ENCODE data around the gene PIP5K1B. TPM values are rescaled to one million over a fixed set of nuclear protein-coding genes. Genes with fewer than 3 reads are reported as not detected.

PIP5K1B gene
- polyA plus RNA-seq, 1 donor (not counting 4 experiments of a cell fraction or from before 2014, with no cell fraction given) = not detected

DNA sequence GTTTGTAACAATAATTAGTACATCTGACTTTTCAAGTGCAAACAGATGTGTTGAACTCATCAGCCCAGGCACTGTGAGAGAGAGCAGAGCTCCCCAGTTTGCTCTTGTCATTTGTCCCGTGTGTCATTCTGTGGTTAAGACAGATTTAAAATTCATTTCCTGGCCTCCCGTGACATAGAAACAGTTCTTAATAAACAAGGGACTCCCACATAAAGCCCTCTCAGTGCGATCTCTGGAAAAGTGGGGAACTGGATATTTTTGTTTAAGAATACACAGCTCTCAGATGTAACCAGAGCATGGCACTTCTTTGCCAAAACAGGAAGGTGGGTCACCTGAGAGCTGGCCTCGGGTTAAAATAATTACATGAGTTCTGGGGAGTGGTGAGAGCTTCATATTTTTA lies 250.3 kb downstream of the PIP5K1B start:
- Histone ChIP-seq H3K79me2 (ENCODE audit: control insufficient read depth, insufficient read depth, low read length) (no peaks in the 10 kb centered on the region), H3K4me1 (ENCODE audit: control insufficient read depth, extremely low read depth, insufficient read depth, low read length) (no peaks in the 10 kb centered on the region), H3K27ac (ENCODE audit: control insufficient read depth, insufficient read depth, low read length) (no peak overlapping the region), H3K4me3 (ENCODE audit: control insufficient read depth in 2 of 3, extremely low read depth in 1 of 3, insufficient read depth in 2 of 3, low read depth in 1 of 3, low read length in 3 of 3) (no peak overlapping the region), H3K36me3 (ENCODE audit: control insufficient read depth in 2 of 2, extremely low read depth in 1 of 2, insufficient read depth in 2 of 2, low read length in 2 of 2) (no peaks in the 10 kb centered on the region), H3K9ac (ENCODE audit: control insufficient read depth, extremely low read depth, insufficient read depth, low read length) (no peak overlapping the region), H4K20me1 (ENCODE audit: control insufficient read depth, extremely low read depth, insufficient read depth, low read length) (no peaks in the 10 kb centered on the region), H3K9me3 (ENCODE audit: control insufficient read depth, low read depth, low read length) (no peaks in the 10 kb centered on the region), H3K27me3 (ENCODE audit: control insufficient read depth, extremely low read depth, insufficient read depth, low read length) (no peaks in the 10 kb centered on the region), H2AFZ (ENCODE audit: control insufficient read depth, low read length) (no peak overlapping the region), H3K9me1 (ENCODE audit: control insufficient read depth, extremely low read depth, insufficient read depth, low read length) (no peaks in the 10 kb centered on the region), H3K4me2 (ENCODE audit: control insufficient read depth, extremely low read depth, insufficient read depth, low read depth, low read length) (no peak overlapping the region)
- FAIRE-seq (no peak), DNase-seq (ENCODE audit: low read depth, low spot score) (no peak)
- TF ChIP-seq, protein P1, sequence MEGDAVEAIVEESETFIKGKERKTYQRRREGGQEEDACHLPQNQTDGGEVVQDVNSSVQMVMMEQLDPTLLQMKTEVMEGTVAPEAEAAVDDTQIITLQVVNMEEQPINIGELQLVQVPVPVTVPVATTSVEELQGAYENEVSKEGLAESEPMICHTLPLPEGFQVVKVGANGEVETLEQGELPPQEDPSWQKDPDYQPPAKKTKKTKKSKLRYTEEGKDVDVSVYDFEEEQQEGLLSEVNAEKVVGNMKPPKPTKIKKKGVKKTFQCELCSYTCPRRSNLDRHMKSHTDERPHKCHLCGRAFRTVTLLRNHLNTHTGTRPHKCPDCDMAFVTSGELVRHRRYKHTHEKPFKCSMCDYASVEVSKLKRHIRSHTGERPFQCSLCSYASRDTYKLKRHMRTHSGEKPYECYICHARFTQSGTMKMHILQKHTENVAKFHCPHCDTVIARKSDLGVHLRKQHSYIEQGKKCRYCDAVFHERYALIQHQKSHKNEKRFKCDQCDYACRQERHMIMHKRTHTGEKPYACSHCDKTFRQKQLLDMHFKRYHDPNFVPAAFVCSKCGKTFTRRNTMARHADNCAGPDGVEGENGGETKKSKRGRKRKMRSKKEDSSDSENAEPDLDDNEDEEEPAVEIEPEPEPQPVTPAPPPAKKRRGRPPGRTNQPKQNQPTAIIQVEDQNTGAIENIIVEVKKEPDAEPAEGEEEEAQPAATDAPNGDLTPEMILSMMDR (optimal IDR thresholded peaks at IDR 0.05 in 1 of 3, IDR thresholded peaks at IDR 0.05 in 1 of 3, conservative IDR thresholded peaks at IDR 0.05 in 1 of 3; ENCODE audit: extremely low read depth in 1 of 3, insufficient read depth in 2 of 3, low read length in 3 of 3) = no peak
- TF ChIP-seq EZH2 (IDR thresholded peaks at IDR 0.05; ENCODE audit: low read length) = no peak
- dilution Hi-C loops (cut with MboI; ENCODE audit: extremely low pct_ligation_motif_present, low sequenced_read_pairs) = no loop called here

DNA sequence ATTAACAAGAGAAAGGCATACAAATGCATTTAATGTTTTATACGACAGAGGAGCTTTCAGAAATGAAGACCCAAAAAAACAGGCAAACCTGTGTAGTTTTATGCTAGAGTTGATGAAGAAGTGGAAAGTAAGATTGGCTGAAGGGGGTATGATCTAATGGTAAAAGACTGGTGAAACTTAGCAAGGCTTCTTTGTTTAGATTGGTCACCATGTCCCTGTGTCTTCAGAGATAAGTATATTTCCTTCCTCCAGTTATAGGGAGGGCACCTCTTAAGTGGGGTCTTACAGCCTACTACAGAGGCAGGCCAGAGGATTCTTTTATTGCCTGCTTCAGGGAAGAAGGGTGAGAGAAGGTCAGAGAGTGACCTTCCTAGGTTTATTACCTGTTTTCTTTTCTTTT lies 252.4 kb downstream of the PIP5K1B start:
- H3K4me2 ChIP-seq (ENCODE audit: control insufficient read depth, extremely low read depth, insufficient read depth, low read depth, low read length) = no peak overlapping the region
- H3K9me1 ChIP-seq (ENCODE audit: control insufficient read depth, extremely low read depth, insufficient read depth, low read length) = no peaks in the 10 kb centered on the region
- H4K20me1 ChIP-seq (ENCODE audit: control insufficient read depth, extremely low read depth, insufficient read depth, low read length) = no peaks in the 10 kb centered on the region
- TF ChIP-seq, protein P1 (optimal IDR thresholded peaks at IDR 0.05 in 1 of 3, IDR thresholded peaks at IDR 0.05 in 1 of 3, conservative IDR thresholded peaks at IDR 0.05 in 1 of 3; ENCODE audit: extremely low read depth in 1 of 3, insufficient read depth in 2 of 3, low read length in 3 of 3) = no peak
- TF ChIP-seq EZH2 (IDR thresholded peaks at IDR 0.05; ENCODE audit: low read length) = no peak
- H2AFZ ChIP-seq (ENCODE audit: control insufficient read depth, low read length) = no peak overlapping the region
- FAIRE-seq = no peak
- dilution Hi-C loops (cut with MboI; ENCODE audit: extremely low pct_ligation_motif_present, low sequenced_read_pairs) = no loop called here
- no peaks in the 10 kb centered on the region for H3K79me2 ChIP-seq (ENCODE audit: control insufficient read depth, insufficient read depth, low read length)
- DNase-seq (ENCODE audit: low read depth, low spot score) = no peak
- no peak overlapping the region for H3K27ac ChIP-seq (ENCODE audit: control insufficient read depth, insufficient read depth, low read length)
- H3K4me3 ChIP-seq (ENCODE audit: control insufficient read depth in 2 of 3, extremely low read depth in 1 of 3, insufficient read depth in 2 of 3, low read depth in 1 of 3, low read length in 3 of 3) = no peak overlapping the region
- no peaks in the 10 kb centered on the region for H3K36me3 ChIP-seq (ENCODE audit: control insufficient read depth in 2 of 2, extremely low read depth in 1 of 2, insufficient read depth in 2 of 2, low read length in 2 of 2)
- no peak overlapping the region for H3K9ac ChIP-seq (ENCODE audit: control insufficient read depth, extremely low read depth, insufficient read depth, low read length)
- H3K9me3 ChIP-seq (ENCODE audit: control insufficient read depth, low read depth, low read length) = no peaks in the 10 kb centered on the region
- no peaks in the 10 kb centered on the region for H3K27me3 ChIP-seq (ENCODE audit: control insufficient read depth, extremely low read depth, insufficient read depth, low read length)
- no peaks in the 10 kb centered on the region for H3K4me1 ChIP-seq (ENCODE audit: control insufficient read depth, extremely low read depth, insufficient read depth, low read length)
